Hematopoietic multipotent progenitor cell treated with erythropoietin and hydrocortisone succinate and interleukin-3 and kit ligand, for 6 days (in vitro differentiated cells): ENCODE results near the gene KDM8.
"Not testable (repeated sequence)": the region's sequence is repeated elsewhere in the genome, so short reads cannot be mapped to it uniquely, and the experiment has no call there.

Experiments
- DNase-seq: peaks from one replicate; pipeline ENCODE4 v3.0.0-alpha.2; 2015

KDM8 gene

DNA sequence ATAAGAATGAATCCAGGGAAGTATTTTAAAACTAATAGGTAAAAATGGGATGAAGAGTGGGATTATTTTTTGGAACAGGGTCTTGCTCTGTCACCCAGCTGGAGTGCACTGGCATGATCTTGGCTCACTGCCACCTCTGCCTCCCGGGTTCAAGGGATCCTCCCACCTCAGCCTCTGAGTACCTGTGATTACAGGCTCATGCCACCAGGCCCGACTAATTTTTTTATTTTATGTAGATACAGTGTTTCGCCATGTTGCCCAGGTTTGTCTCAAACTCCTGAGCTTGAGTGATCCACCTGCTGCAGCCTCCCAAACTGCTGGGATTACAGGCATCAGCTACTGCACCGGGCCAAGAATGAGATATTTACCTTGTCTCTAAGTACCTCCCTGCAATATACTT lies 43.1 kb downstream of the KDM8 start:
- no peak for DNase-seq

DNA sequence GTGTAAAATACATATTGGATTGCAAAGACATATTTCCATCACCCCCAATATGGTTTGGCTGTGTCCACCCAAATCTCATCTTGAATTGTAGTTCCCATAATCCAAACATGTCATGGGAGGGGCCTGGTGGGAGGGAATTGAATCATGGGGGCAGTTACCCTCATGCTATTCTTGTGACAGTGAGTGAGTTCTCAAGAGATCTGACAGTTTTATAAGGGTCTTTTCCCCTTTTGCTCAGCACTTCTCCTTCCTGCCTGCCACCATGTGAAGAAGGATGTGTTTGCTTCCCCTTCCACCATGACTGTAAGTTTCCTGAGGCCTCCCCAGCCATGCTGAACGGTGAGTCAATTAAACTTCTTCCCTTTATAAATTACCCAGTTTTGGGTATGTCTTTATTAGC lies 43.8 kb downstream of the KDM8 start:
- DNase-seq: not testable (repeated sequence)

DNA sequence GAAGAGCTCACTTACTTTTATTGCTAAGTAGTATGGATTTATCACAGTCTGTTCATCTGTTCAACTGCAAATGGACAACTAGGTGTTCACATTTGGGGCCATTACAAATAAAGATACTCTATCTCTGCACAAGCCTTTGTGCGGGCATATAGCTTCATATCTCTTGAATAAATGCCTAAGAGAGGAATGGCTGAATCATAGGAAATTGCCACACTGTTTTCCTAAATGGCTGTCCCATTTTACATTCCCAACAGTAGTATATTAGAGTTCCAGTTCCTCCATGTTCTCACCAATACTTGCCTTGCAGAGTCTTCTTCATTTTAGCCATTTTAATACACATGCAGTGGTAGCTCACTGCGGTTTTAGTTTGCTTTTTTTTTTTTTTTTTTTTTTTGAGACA lies 44.7 kb downstream of the KDM8 start:
- no peak for DNase-seq

DNA sequence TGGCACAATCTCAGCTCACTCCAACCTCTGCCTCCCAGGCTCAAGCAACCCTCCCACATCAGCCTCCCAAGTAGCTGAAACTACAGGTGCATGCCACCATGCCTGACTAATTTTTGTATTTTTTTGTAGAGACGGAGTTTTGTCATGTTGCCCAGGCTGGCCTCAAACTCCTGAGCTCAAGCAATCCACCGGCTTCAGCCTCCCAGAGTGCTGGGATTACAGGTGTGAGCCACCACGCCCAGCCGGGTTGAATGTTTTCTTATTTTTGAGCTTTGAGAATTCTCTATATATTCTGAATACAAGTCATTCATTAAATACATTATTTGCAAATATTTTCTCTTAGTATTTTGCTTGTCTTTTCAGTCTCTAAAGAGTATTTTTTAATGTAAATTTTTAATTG lies 45.6 kb downstream of the KDM8 start:
- DNase-seq: not testable (repeated sequence)

DNA sequence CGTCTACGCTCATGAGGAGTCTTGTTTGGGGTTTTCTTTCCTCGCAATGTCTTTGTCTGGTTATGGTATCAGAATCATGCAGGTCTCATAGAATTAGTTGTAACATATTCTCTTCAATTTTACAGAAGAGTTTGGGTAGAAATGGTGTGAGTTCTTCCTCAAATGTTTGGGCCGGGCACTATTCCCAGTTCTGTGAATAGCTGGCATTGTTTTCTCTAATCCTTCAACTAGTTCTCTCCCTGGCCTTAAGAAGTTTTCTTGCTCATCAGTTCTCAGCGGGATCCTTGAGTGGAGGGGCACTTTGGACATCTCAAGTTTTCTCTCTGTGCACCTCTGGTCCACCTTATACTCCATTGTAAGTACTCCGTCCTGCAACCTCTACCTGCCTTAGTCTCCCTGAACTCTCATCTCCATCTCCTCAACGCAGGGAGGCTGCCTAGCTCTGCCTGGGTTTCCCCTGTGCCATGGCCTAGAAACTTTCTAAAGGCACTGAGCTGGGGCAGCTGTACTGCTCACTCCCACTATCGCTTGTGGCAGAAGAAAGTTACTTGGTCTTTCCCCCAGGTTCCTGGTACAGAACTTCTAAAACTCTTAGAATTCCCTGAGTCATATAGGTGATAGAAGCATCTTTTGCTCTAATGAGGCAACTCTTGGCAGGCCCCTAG lies 48.3 kb downstream of the KDM8 start:
- no peak for DNase-seq

GRCh38 chr16:27252206-27252585 lies 48.9 kb downstream of the KDM8 start:
- DNase-seq: no peak

DNA sequence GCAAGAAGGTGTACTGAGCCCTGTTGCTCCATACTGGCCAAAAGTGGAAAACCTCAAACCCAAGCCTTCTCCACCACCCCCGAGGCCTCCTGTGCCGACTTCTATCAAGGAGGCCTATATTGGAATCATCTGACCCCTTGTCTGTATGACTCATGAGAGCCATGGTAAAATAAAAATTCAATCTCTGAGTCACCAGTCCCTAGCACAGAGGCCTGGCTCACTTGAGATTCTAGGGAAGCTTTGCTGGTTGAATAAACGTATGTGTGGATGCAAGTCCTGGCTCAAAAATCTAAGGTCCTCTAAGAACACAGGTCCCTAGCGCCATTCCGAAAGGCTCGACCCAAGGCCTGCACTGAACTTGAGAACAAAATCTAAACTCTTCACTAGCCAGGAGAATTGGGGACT lies 50.2 kb downstream of the KDM8 start:
- DNase-seq: peak; percentile 33

- no peak for DNase-seq
Observed at GRCh38 chr16:27254262-27254811, 51.0 kb downstream of the KDM8 start.

- DNase-seq: no peak
Observed at GRCh38 chr16:27256861-27257260, 53.5 kb downstream of the KDM8 start.

- no peak for DNase-seq
Observed at GRCh38 chr16:27257271-27257670, 53.9 kb downstream of the KDM8 start.

DNA sequence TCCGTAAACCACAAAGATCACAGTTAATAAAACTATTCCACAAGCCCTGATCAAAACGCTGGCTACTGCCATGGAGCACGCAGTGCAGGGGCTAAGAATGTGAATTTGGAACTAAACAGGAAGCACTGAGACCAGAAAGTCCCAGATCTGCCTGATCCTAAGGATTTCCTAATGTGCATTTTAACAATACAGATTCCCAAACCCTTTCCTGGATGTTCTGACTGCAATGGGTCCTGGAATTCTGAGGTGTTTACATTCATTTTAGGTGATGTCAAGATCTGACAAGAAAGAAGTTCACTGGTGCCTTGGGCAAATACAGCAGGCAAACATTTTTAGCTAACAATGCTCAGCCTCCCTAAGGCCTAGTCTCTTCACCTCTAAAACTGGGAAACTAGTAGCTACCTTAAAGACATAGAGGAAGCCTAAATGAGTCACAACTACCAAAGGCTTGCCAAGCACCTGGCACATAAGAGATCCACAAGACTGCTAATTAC lies 55.0 kb downstream of the KDM8 start:
- no peak for DNase-seq

DNA sequence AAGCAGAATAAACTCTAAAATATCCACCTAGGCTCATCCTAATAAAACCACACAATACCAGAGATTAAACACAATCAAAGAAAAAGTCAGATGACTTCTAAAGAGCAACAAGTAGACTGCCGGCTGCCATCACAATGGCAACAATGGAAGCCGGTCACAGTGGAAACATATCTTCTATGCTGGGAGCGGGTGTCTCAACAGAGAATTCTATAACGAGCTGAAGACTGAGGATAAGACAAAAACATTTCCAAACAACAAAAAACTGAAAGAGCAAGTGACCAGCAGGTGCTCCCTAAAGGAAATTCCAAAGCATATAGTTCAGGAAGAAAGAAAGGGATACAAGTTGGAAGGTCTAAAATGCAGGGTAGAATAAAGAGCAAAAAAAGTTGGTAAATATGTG lies 56.4 kb downstream of the KDM8 start:
- no peak for DNase-seq

DNA sequence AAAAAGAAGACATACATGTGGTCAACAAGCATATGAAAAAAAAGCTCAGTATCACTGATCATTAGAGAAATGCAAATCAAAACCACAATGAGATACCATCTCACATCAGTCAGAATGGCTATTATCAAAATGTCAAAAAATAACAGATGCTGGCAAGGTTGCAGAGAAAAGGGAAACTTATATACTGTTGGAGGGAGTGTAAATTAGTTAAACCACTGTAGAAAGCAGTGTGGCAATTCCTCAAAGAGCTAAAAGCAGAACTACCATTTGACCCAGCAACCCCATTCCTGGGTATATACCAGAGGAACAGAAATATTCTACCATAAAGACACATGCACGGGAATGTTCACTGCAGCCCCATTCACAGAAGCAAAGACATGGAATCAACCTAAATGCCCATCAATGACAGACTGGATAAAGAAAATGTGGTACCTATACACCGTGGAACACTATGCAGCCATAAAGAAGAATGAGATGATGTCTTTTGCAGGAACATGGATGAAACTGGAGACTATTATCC lies 59.6 kb downstream of the KDM8 start:
- peak; percentile 47 for DNase-seq

- no peak for DNase-seq
Observed at GRCh38 chr16:27264151-27264550, 60.8 kb downstream of the KDM8 start.

GRCh38 chr16:27265982-27266381 lies 62.7 kb downstream of the KDM8 start:
- DNase-seq: no peak

- DNase-seq: peak; percentile 39
Observed at GRCh38 chr16:27267037-27267677, 63.8 kb downstream of the KDM8 start.

DNA sequence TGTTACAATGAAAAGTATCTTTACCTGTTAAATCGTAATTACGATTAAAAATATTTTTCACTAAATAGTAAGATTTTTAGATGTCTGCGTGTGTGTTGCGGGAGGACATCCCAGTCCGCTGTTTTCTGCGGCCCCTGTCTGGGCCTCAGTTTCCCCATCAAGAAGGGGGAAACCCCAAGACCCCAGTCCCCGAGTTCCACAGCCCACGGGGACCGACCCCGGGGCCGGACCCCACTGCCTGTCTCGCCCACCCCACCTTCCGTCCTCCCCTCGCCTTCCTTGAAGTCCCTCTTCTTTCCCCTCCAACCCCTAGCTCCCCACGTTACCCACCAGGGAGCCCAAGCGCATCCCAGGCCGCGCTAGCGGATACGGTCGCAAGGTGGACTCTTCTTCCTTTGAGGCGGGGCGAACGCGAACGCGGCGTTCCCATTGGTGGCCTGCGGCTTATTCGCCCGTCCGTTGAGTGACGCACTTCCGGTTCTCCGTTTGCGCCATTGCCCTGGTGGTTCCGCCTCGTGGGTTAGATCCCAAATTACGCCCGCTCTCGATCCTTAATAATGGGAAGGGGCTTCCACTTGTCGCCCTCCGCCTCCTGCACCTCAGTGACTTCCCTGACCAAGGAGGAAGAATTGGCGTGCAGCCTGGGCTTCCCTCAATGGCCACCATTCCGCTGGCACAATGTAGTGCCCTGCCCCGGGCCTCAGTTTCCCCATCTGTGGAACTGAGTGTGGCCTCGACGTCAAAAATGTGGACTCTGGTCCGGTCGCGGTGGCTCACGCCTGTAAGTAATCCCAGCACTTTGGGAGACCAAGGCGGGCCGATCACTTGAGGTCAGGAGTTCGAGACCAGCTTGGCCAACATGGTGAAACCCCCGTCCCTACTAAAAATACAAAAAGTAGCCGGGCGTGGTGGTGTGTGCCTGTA lies 65.3 kb downstream of the KDM8 start, which contains the start of gene NSMCE1:
Gene NSMCE1 (minus strand): TSS at position 397 of the 924 bp plus-strand sequence. CDS start 11,202 bp downstream, outside the sequence.
- DNase-seq: peak; percentile 98

- no peak for DNase-seq
Observed at GRCh38 chr16:27269300-27270150, 66.2 kb downstream of the KDM8 start.

GRCh38 chr16:27270349-27270748 lies 67.0 kb downstream of the KDM8 start:
- no peak for DNase-seq
